22Rv1 (cell line): ENCODE measurements around the gene PRR3.

ENCODE experiments used
- H3K27ac ChIP-seq: fragments of 450-650 bp; 2 replicates; pipeline ENCODE4 v1.5.1; 2017
- CTCF ChIP-seq: fragments of 450-650 bp; IDR thresholded peaks from 2 replicates; pipeline ENCODE4 v1.5.1; 2017; ENCODE audit warnings: mild to moderate bottlenecking
- ZFX ChIP-seq: fragments of 450-650 bp; IDR thresholded peaks from 2 replicates; pipeline ENCODE4 v1.6.1; 2017; ENCODE audit warnings: antibody characterized with exemption, borderline replicate concordance

Gene PRR3

DNA sequence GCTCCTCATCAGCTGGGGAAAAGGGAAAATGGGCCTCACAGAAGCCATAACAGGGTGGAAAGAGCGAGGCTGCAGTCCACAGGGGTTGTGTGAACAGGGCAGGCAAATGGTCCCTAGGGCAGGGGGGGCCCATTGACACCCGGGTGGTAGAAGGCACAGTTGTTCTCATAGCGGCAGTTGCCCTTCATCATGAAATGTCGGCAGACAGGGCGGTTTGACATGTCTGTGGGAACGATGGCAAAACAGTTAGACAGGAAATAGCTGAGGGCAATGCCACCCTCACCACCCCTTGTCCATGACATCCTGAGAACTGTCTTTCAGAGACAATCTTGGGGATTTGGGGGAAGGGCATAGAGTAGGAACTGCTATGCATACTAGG, 44.3 kb downstream of the PRR3 start:
- 0 out of 2 replicates have a peak overlapping the region, but pooled peaks have one; percentile 36 for H3K27ac ChIP-seq
- TF ChIP-seq ZFX (no peak), CTCF (no peak)

DNA sequence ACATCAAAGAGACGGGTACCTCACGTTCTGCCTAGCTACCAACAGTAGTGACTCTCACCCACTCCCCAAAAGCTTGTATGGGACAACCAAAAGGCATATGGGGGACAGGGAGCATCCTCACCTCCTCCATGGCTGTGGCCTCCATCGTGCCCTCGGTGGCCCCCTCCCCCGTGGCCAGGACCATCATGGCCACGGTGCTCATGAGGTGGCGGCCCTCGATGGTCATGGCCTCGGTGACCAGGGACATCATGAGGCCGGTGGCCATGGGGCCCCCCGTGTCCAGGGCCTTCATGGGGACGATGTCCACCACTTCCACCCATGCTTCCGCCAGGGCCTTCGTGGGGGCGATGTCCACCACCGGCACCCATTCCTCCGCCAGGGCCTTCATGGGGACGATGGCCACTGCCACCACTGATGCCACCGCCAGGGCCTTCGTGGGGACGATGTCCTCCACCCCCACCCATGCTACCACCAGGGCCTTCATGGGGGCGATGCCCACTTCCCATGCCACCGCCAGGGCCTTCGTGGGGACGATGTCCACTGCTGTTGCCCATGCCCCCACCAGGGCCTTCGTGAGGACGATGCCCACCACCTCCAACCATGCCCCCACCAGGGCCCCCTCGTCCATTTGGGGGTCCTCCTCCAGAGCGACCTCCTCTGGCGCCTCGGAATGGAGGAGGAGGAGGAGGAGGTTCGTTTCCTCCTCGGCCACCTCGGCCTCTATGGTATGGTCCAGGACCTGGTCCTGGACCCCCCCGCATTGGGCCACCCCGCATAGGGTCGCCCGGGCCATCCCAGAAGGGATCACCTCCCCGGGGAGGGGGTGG, 44.9 kb downstream of the PRR3 start:
- TF ChIP-seq ZFX (no peak), CTCF (no peak)
- no peak overlapping the region for H3K27ac ChIP-seq

GRCh38 chr6:30603961-30604360, 46.9 kb downstream of the PRR3 start:
- TF ChIP-seq CTCF (no peak), ZFX (no peak)
- H3K27ac ChIP-seq = no peak overlapping the region

DNA sequence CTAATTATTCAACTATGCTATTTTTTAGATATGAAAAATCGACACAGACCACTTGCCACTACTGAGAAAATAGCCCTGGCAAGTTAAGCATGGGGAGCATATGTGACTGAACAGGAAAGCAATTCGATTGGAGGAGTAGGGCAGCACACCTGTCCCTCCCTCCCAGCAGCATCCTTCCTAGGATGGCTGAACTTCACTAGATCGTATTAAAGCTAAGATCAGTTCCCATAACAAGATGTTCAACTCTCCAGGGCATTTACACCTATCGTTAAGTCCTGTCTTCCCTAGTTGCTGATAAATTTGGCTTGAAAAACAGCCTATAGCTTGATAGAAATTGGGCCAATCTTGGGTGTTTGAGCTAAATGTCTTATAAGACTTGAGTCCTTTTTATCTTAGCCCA, 53.0 kb downstream of the PRR3 start:
- H3K27ac ChIP-seq = no peak overlapping the region; the same call in 1 of the 2 replicates

DNA sequence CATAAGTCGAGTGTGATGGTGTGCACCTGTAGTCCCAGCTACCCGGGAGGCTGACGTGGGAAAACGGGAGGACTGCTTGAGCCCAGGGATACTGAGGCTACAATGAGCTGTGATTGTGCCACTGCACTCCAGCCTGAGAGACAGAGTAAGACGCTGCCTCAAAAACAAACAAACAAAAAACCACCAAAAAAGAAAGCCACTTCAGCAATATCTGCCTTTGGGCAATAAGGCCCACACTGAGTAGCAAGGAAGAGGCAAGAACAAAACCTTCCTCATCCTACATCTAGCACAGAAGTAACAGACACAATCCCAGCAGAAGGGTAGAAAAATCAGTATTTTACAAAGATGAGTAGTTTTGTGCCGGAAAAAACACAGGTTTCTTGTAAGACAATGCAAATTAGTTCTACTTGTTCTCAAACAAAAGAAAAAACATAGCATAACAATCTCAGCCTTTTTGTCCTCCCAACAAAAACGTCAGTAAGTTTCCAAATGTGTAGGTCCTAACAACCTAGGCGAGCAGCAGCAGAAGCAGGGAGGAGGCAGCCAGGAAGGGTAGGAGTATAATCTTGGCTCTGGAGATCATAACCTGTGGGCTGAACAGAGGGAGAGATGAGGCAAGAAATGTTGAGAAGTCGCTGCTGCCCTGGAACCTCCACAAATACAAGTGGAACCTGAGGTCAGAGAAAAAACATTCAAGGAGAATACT, 54.2 kb downstream of the PRR3 start:
- peak overlapping the region; percentile 99; the same call in 1 of the 2 replicates for H3K27ac ChIP-seq

More for the DNA sequence above, 53.0 kb downstream of the PRR3 start:
- TF ChIP-seq CTCF (no peak), ZFX (no peak)

DNA sequence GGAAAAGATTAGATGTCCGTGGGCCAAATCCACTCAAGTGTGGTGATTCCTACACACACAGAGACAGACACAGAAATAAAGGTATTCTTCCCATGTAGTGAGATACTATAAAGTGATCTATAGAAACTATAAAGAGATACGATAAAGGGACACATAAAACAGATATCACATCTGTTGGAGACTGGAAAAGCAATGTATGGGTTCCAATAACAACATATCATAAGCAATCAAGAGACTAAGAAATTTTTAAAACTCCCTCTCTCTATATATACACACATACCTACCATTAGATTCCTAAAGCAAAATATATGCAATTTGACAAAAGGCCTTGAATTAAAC, 54.7 kb downstream of the PRR3 start:
- peak overlapping the region; percentile 99 for H3K27ac ChIP-seq
- TF ChIP-seq CTCF = no peak
- no peak for TF ChIP-seq ZFX

More for the DNA sequence above, 54.2 kb downstream of the PRR3 start:
- TF ChIP-seq CTCF (no peak), ZFX (no peak)

DNA sequence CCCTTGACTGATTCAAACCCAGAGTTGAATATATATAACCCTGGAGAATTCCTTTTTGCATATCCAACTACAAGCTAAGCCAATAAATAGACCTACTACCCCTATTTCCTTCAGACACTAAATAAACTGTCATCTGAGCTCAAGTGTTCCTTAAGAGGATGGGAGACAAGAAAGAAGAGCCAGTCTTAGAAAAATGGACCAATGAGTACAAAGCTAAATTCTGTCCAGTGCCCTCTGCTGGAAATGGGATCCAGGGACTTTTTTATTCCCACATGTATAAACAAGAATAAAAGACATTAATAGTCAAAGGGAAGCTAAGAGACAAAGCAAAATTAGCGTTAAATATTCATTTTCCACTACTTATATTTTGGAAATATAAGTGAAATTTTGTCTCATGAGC, 55.1 kb downstream of the PRR3 start:
- H3K27ac ChIP-seq = peak overlapping the region; percentile 99
- TF ChIP-seq ZFX = no peak
- peak; percentile 61 for TF ChIP-seq CTCF
